NB4 (cell line): ENCODE data around the gene TBL1XR1.

Source experiments
- MYC ChIP-seq: IDR thresholded peaks from 2 replicates; pipeline ENCODE4 v1.6.1; 2011; ENCODE audit warnings: low read depth, low read length
- TF ChIP-seq, protein P1 (sequence below): IDR thresholded peaks from 2 replicates; pipeline ENCODE4 v1.6.1; 2011; ENCODE audit warnings: low read depth, low read length

DNA sequence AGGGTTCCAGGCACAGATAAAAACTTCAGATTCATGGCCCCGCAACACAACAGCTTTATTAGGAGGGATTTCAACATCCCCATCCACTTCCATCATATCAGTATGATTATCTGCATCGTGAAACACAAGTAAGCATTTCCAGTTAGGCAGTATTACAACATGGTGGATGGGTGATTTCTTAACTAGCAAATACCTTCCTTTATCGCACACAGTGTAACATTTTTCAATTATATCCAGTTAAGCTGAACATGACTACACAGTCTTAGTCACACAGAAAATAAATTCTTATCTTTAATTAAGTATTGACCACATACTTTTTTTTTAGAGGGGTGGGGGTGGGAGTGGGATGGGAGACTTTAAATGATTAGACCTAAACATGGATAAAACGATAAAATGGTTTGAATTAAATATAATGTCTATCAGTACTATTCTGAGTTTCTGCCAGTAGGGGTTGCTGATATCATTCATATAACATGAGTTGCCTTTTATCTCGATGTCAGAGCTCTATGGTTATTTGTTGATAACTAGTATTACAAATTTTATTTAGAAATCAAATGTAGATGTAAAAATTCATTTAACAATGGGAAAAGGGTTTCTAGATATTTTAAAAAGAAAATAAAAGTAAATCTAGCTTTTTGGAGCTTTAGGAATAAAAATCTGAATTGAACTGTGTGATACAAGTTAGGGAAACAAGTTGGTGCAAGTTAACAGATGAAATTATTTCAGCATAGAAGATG, 146.6 kb downstream of the TBL1XR1 start:
- TF ChIP-seq, protein P1, sequence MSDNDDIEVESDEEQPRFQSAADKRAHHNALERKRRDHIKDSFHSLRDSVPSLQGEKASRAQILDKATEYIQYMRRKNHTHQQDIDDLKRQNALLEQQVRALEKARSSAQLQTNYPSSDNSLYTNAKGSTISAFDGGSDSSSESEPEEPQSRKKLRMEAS = no peak
- no peak for TF ChIP-seq MYC
